Measurements from ENCODE around the gene STEAP4.

The STEAP4 gene

DNA sequence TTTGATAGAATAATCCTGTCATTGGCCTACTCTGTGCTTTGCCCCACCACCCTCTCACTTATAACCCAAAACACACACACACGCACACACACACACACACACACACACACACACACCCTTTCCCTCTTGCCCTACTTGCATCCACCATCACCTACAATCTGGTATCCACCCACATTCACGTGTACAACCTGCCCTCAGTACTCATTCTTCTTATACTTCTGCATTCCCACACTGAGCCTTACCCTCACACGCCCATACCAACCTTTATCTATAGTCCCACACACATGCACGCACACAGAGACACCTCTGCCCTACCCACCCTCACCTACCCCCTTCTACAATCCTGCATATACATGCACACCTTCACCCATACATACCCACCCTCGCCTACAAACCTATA lies 76.0 kb downstream of the STEAP4 start:
- Histone ChIP-seq H3K4me3 (ENCODE audit: low read depth in 1 of 2, low read length in 1 of 2) (no peak overlapping the region), H3K4me1 (ENCODE audit: control insufficient read depth in 1 of 2, insufficient read depth in 1 of 2, low read depth in 1 of 2, low read length in 1 of 2) (no peaks in the 10 kb centered on the region), H3K36me3 (no peaks in the 10 kb centered on the region), H3K27me3 (no peaks in the 10 kb centered on the region), H3K9me3 (no peaks in the 10 kb centered on the region), H3K27ac (no peak overlapping the region)
- TF ChIP-seq, protein P1, sequence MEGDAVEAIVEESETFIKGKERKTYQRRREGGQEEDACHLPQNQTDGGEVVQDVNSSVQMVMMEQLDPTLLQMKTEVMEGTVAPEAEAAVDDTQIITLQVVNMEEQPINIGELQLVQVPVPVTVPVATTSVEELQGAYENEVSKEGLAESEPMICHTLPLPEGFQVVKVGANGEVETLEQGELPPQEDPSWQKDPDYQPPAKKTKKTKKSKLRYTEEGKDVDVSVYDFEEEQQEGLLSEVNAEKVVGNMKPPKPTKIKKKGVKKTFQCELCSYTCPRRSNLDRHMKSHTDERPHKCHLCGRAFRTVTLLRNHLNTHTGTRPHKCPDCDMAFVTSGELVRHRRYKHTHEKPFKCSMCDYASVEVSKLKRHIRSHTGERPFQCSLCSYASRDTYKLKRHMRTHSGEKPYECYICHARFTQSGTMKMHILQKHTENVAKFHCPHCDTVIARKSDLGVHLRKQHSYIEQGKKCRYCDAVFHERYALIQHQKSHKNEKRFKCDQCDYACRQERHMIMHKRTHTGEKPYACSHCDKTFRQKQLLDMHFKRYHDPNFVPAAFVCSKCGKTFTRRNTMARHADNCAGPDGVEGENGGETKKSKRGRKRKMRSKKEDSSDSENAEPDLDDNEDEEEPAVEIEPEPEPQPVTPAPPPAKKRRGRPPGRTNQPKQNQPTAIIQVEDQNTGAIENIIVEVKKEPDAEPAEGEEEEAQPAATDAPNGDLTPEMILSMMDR (IDR thresholded peaks at IDR 0.05): no peak

DNA sequence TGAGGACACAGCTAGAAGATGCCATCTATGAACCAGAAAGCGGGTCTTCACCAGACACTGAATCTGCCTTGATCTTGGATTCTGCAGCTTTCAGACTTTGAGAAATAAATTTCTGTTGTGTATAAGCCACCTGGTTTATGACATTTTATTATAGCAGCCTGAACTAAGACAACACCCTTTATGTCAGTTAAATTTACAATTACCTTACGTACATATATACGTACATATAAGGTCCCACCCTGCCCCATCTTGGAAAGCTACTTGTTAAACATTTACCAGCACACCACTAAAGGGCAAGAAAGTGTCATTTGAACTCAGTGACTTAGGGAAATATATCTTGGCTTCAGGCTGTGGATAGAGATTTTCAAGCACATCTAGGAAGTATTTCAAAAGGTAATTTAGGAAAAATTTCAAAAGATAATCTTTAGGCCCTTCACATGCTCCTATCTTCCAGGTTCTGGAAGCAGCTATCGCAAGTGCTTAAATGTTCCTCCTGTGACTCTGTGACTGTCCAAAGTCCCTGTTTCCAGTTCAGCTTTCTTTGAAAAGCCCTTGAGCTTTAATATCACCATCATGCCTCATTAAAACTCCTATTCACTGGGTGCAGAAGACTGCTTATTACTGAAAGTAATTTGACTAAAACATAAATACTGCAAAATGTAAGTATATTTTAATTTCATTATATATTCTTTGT lies 77.2 kb downstream of the STEAP4 start:
- Histone ChIP-seq H3K27me3 (no peaks in the 10 kb centered on the region), H3K9me3 (no peaks in the 10 kb centered on the region), H3K4me1 (ENCODE audit: control insufficient read depth in 1 of 2, insufficient read depth in 1 of 2, low read depth in 1 of 2, low read length in 1 of 2) (no peaks in the 10 kb centered on the region), H3K4me3 (ENCODE audit: low read depth in 1 of 2, low read length in 1 of 2) (no peak overlapping the region), H3K27ac (no peak overlapping the region), H3K36me3 (no peaks in the 10 kb centered on the region)
- TF ChIP-seq, protein P1 (IDR thresholded peaks at IDR 0.05): no peak

DNA sequence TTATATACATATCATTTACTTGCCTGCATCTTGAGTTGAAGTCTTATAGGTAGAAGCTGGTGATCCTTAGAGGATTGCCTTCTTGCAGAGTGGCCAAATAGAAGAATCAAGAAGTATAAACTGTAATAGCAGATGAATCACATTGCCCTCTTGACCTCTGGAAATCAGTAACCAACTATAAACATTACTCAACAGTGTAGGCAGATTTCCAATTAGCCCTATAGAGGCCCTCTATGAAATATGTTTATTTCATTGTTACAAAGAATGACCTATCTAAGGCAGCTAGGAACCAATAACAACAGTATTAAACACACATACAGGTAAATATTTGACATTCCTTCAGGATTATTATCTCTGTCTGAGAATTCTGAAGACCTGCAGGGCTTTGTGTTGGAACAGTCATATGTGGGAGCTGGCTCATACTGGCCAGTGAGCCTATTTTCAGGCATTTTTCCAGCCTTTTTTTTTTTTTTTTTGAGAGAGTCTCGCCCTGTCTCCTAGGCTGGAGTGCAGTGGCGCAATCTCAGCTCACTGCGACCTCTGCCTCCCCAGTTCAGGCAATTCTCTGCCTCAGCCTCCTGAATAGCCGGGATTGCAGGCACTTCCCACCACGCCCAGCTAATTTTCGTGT lies 79.7 kb downstream of the STEAP4 start:
- Histone ChIP-seq H3K4me1 (ENCODE audit: control insufficient read depth in 1 of 2, insufficient read depth in 1 of 2, low read depth in 1 of 2, low read length in 1 of 2) (no peaks in the 10 kb centered on the region), H3K27ac (no peak overlapping the region), H3K4me3 (ENCODE audit: low read depth in 1 of 2, low read length in 1 of 2) (no peak overlapping the region), H3K9me3 (no peaks in the 10 kb centered on the region), H3K27me3 (no peaks in the 10 kb centered on the region), H3K36me3 (no peaks in the 10 kb centered on the region)
- TF ChIP-seq, protein P1 (IDR thresholded peaks at IDR 0.05): no peak

DNA sequence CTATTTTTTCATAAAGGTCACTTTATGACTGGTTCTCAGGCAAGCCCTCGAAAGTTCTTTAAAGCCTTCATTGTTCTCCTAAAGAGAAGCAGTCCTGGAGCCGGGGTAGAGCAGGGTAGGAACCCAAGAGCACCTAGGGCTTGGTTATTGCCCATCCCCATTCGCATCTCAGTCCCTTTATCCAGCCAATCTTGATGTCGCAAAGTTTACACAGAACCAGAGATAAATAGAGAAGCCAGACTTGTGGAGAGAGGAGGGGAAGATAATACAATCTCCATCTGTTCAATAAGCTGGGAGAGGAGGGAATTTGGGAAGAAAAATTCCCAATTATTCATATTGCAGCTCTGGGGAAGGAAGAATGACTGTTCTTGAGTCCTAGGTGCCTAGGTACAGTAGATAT lies 80.5 kb downstream of the STEAP4 start:
- H3K9me3 ChIP-seq: no peaks in the 10 kb centered on the region
- no peaks in the 10 kb centered on the region for H3K27me3 ChIP-seq
- H3K4me3 ChIP-seq (ENCODE audit: low read depth in 1 of 2, low read length in 1 of 2): no peak overlapping the region
- H3K4me1 ChIP-seq (ENCODE audit: control insufficient read depth in 1 of 2, insufficient read depth in 1 of 2, low read depth in 1 of 2, low read length in 1 of 2): no peaks in the 10 kb centered on the region
- no peaks in the 10 kb centered on the region for H3K36me3 ChIP-seq
- no peak overlapping the region for H3K27ac ChIP-seq
- TF ChIP-seq, protein P1 (IDR thresholded peaks at IDR 0.05): no peak

DNA sequence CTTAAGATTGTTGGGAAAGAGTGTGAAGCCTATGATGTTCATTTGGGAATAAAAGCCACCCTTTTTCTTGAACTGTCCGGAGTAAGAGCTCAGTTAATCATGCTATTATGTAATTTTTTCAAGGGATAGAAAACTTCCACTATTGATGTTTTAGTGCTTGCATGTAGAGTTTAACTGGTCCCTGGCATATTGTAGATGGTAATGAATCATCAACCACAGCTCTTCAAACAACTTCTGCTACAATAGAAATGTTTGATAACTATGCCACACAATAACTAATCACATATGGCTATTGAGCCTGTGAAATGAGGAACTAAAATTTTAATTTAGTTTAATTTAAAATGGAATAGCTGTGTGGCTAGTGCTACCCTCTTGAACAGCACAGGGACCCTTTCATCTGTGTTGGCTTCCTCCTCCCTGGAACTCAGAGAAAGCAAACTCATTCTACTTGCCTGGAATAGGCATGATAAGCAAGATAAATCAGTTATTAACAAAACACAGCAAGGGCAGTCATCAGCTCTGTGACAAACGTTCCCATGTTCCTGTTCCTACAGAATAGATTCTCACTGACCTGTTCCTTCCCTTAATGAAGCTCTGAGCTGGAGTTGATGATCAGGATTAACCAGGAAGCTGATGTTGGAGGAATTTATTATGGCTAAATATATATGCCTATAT lies 82.0 kb downstream of the STEAP4 start:
- no peak overlapping the region for H3K4me3 ChIP-seq (ENCODE audit: low read depth in 1 of 2, low read length in 1 of 2)
- H3K36me3 ChIP-seq: no peaks in the 10 kb centered on the region
- H3K27ac ChIP-seq: no peak overlapping the region
- TF ChIP-seq, protein P1 (IDR thresholded peaks at IDR 0.05): no peak
- H3K9me3 ChIP-seq: no peaks in the 10 kb centered on the region
- H3K27me3 ChIP-seq: no peaks in the 10 kb centered on the region
- H3K4me1 ChIP-seq (ENCODE audit: control insufficient read depth in 1 of 2, insufficient read depth in 1 of 2, low read depth in 1 of 2, low read length in 1 of 2): peaks cover 10 to 11% of the 10 kb centered on the region in 2 experiments

Data from neutrophil (primary cell).